GM12801 (cell line): ENCODE measurements around the gene SHC1.

Experiments
- CTCF ChIP-seq: IDR thresholded peaks from one replicate; pipeline ENCODE4 v1.5.1; 2011; ENCODE audit warnings: control low read depth; ENCODE audit not compliant: insufficient read length; ENCODE audit errors: extremely low read depth

SHC1 gene

DNA sequence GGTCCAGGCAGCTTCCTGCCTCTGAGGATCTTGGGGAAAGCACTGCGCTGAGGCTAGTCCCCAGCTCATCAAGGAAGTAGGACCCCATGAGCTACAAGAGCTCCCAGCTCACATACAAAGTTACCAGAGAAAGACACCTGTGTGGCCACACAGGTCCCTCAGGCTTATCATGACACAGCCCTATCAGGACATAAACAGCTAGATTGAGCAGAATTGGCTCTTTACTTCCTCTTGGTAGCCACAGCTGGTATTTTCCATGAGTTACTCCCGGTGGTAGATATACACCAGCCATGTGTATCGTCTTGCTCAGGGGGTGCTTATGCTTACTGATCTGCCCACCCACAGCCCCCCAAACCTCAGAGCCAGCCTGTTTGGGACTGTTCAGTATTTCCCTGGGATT is 24.0 kb upstream of the SHC1 start:
- TF ChIP-seq CTCF: no peak

- TF ChIP-seq CTCF: no peak
Measured at GRCh38 chr1:154994269-154994587, 23.7 kb upstream of the SHC1 start.

- TF ChIP-seq CTCF: no peak
Measured at GRCh38 chr1:154993572-154994268, 23.2 kb upstream of the SHC1 start, which contains the start of gene LENEP. LENEP (plus strand) TSS chr1:154993586; CDS start chr1:154993608, 22 bp downstream.

GRCh38 chr1:154992721-154993571 is 22.4 kb upstream of the SHC1 start:
- TF ChIP-seq CTCF: no peak

DNA sequence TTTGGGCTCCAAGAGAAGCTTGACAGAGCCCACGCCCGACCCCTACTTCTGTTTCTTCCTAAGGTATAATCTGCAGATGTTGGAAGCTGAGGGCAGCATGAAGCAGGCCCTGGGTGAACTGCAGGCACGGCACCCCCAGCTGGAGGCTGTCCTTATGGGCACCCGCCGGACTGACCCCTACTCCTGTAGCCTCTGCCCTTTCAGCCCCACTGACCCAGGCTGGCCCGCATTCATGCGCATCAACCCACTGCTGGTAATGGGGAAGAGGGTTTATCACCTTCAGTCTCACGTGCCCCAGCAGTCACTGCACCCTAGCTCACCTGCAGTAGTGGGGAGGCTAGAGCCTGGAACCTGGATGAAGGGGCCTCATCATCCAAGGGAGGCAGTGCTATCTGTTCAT is 19.7 kb upstream of the SHC1 start:
- no peak for TF ChIP-seq CTCF

DNA sequence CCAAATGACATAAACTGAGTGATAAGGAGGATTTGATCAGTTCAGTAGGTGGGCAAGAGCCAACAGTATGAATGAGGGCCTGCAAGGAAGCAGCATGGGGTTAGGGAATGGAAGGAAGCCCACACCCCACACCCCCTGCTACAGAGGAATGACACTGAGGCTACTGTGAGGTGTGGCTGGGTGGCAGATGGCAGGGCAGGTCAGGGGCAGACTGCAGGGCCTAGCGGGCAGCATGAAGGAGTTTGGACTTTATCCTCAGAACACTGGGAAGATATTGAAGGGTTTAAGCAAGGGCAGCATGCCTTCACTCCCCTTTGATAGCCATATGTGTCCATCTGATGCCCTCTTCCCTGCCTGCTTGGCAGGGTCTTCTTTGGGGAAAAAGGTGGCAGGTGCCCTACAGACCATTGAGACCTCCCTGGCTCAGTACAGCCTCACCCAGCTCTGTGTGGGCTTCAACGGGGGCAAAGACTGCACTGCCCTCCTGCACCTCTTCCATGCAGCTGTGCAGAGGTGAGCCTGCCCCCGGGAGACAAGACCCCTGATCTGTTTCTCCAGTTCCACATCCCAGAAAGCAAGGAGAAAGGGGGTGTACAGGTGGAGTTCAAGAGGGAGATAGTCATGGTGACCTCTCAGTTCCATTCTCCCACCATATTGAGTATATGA is 18.8 kb upstream of the SHC1 start:
- no peak for TF ChIP-seq CTCF
